GM12864 (cell line): ENCODE data around the gene SDK2.

Source experiments
- DNase-seq: peaks from one replicate; pipeline ENCODE4 v3.0.0-alpha.2; 2011; ENCODE audit warnings: low read depth
- H3K4me3 ChIP-seq: 2 replicates; pipeline ENCODE4 v1.5.1; 2011; ENCODE audit warnings: mild to moderate bottlenecking, low read depth, low read length, control low read depth
- CTCF ChIP-seq: IDR thresholded peaks from 2 replicates; pipeline ENCODE4 v1.5.1; 2011; ENCODE audit warnings: low read depth, mild to moderate bottlenecking, moderate library complexity, low read length, control low read depth, inconsistent platforms; ENCODE audit errors: missing control alignments

SDK2 gene

GRCh38 chr17:73653810-73654209 is 9.6 kb upstream of the SDK2 start:
- no peak overlapping the region for H3K4me3 ChIP-seq
- TF ChIP-seq CTCF, result no peak

GRCh38 chr17:73652886-73653480 is 8.7 kb upstream of the SDK2 start:
- TF ChIP-seq CTCF, result no peak
- H3K4me3 ChIP-seq, result no peak overlapping the region
- DNase-seq, result no peak

More at GRCh38 chr17:73653810-73654209, 9.6 kb upstream of the SDK2 start:
- DNase-seq, result no peak

- H3K4me3 ChIP-seq, result no peak overlapping the region
- no peak for DNase-seq
- TF ChIP-seq CTCF, result no peak
Measured at GRCh38 chr17:73650617-73651200, 6.5 kb upstream of the SDK2 start.

GRCh38 chr17:73650140-73650539 is 5.9 kb upstream of the SDK2 start:
- peak; percentile 9 for TF ChIP-seq CTCF
- H3K4me3 ChIP-seq, result no peak overlapping the region
- no peak for DNase-seq

- no peak overlapping the region for H3K4me3 ChIP-seq
- no peak for DNase-seq
- TF ChIP-seq CTCF, result no peak
Measured at GRCh38 chr17:73648974-73649373, 4.7 kb upstream of the SDK2 start.

GRCh38 chr17:73648543-73648820 is 4.2 kb upstream of the SDK2 start:
- TF ChIP-seq CTCF, result no peak
- H3K4me3 ChIP-seq, result no peak overlapping the region
- DNase-seq, result no peak

GRCh38 chr17:73647772-73648542 is 3.7 kb upstream of the SDK2 start:
- no peak for DNase-seq
- no peak overlapping the region for H3K4me3 ChIP-seq
- TF ChIP-seq CTCF, result no peak
